GM21515 (cell line): ENCODE data around the gene CEBPE.

Experiments used
- ATAC-seq: cut with Tn5 transposase; IDR thresholded peaks from one replicate; pipeline ENCODE4 v1.9.1; 2021; ENCODE audit not compliant: unreplicated experiment

The CEBPE gene

DNA sequence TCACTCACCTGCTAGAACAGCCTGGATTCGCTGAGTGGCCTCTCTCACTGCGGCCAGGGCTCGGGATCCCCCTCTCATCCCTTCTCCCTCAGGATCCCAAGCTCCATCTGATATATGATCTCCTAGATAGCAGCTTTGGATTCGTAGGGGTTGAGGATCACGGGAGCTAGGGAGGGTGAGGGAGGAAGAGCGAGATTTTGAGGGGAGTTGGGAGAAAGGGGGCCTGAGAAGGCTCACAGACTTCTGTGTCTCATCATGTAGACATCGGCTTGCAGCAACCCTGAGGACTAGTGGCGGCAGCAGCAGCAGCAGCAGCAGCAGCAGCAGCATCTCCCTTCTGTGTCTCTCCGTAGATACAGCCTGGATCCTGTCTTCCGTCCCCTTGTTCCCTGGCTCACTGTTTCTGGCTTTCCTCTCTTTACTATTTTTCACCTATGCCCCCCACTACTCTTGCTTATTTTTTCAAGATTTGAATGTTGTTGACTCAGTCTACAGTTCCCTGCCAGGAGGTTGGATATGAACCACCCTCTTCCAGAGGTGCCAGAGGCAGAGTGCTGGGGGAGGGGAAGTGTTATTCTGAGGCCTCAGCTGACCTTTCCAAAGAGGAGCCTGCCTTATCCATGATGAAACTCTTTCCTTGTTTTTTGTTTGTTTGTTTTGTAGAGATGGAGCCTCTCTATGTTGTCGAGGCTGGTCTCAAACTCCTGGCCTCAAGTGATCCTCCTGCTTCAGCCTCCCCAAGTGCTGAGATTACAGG is 14.3 kb downstream of the CEBPE start, which contains the start of gene CIROP:
TSS of gene CIROP (minus strand) at position 399 of the 757 bp plus-strand sequence. CDS start at position 330, 69 bp downstream.
- ATAC-seq: no peak

DNA sequence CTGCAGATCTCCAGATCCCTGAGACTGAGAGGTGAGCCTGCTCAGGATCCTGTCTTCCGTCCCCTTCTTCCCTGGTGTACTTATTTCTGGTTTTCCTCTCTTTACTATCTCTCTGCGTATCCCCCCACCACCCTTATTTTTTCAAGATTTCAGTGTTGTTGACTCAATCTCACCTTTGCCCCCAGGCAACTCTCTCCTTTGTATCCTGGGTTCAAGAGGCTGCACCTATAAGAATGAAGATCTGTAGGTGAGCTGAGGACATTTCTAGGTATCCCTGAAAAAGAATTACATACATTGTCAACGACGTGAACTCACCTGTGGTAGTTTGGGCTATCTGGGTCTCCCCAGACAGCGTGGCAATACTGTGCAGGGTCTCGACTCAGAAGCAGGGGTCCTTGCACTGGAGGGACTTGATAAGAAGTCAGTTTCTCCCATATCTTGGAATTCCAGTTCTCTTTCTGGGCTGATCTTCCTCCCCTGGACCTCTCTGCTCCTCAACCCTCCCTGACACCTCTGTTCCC is 14.9 kb downstream of the CEBPE start:
- ATAC-seq: no peak

DNA sequence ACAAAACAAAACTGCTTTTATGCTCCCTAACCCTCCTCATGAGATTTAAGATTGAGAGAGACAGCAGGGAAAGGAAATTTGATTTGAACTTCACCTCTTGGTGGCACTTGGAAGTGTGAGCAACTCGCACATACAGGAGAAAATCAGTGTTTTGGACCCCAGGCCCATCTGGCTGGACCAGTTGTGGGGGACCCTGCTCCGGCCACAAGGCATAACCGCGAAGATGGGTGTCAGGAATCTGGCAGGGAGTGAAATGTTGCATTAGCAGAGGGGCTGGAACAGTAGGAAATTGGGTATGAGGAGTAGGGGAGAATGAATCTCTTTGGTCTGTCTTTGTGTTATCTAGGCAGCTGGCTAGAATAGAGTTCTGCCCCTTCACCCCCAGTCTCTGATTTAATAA is 15.5 kb downstream of the CEBPE start:
- ATAC-seq: no peak

DNA sequence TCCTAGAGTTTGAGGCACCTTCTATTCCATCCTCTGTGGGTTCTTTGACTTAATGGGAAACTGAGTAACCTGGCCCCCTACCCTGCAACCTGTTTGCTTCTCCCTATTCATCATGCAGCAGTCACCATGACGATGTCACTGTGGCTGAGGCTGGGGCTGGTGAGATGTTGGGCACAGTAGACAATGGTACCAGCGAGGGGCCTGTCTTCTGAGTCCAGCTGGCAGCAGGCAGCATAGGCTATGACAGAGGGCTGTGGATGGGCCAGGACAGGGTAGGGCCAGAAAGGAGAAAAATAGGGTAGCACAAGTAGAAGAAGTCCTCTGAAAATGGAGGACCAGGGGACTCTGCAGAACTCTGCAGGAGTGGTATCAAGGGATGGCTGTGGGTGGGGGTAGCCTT is 16.3 kb downstream of the CEBPE start:
- no peak for ATAC-seq

DNA sequence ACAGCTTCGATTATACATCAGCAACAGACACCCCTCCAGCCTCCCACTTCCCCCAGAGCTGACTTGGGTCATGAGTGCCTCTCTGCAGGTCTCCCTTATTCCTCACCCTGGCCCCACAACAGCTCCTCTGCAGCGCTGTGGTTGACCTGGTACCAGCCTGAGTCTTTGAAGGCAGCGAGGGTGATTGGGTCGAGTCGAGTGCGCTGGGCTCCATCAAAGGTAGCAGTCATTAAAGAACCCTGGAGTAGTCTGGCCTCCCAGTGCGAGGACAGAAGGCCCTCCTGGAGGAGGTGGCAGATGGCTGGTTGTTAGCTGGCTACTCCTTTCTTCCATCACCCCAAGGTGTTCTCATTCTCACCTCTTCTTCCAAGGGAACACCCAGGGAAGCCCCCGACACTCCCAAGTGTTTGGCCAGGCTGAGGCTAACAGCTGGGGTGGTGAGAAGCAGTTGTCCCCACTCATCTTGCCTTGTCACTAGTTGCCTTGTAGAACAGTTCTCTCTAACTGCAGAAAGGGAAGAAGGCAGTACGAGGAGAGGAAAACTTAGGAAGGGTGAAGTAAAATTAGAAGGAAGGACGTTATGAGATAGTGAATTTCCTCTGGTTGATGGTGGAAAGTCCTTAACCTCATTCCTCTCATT is 16.9 kb downstream of the CEBPE start:
- ATAC-seq: no peak

DNA sequence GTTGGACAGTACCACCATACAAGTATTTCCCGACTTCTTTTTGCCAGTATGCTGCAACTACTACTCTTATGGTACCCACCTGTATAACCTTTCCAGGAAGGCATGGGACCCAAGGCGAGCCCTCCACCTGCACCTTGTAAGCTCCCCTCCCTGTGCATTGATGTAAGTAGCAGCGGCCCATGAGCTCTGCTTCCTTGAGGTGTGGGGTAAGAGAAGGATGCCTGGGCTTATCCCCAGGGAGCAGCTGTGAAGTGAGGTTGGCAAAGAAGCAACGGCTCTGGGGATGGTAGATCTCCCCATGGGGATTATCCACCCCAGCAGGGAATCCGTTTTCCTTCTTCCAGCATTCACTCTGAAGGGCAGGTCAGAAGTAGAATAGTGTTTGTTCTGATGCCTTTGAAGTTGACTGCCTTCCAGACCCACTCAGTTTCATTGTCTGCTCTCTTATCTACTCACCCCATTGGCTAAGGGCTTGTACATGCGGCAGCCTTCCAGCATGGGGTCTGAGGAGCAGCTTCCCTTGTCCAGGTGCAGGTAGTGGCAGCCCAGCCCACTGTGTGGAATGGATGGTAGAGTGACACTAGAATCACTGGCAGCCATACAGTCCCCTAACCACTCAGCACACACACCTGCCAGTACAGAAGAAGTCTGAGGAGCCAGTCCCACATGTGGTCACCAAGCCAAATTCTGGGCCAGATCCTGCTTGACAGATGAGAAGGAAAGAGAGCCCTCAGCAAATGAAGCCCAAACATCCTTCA is 17.7 kb downstream of the CEBPE start:
- ATAC-seq: no peak

DNA sequence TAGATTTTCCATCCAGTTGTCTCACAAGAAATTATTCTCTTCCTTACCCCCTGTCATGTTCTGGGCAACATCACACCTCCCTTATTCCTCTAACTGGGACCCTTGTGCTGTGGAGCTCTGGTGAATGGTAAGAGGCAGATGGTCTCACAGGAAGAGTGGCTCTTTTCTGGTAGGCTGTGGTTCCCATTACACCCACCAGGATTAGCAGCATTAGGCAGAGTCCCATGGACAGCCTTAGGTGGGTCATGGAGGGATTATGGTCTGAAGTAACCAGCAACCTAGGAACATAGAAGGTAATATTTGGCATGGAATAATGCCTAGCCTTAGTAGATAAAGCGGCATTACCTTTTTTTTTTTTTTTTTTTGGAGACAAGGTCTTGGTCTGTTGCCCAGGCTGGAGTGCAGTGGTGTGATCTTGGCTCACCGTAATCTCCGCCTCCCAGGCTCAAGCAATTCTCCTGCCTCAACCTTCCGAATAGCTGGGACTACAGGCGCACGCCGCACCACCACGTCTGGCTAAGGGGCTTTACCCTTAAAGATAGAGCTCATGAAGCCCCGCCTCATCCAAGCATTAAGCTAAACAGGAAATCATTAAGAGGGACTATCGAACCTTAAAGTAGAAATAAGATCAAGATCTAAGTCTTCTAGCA is 19.7 kb downstream of the CEBPE start:
- ATAC-seq: no peak

DNA sequence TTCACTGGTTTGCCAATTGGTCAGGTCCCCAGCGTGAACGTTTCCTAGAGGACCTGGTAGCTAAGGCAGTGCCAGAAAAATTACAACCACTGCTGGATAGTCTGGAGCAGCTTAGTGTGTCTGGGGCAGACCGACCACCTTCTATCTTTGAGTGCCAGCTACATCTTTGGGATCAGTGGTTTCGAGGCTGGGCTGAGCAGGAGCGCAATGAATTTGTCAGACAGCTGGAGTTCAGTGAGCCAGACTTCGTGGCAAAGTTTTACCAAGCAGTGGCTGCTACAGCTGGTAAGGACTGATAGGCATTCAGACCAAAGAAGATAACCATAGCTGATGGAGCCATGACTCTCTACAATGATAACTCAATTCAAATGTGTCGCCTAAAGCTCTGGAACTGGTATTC is 21.3 kb downstream of the CEBPE start:
- no peak for ATAC-seq

DNA sequence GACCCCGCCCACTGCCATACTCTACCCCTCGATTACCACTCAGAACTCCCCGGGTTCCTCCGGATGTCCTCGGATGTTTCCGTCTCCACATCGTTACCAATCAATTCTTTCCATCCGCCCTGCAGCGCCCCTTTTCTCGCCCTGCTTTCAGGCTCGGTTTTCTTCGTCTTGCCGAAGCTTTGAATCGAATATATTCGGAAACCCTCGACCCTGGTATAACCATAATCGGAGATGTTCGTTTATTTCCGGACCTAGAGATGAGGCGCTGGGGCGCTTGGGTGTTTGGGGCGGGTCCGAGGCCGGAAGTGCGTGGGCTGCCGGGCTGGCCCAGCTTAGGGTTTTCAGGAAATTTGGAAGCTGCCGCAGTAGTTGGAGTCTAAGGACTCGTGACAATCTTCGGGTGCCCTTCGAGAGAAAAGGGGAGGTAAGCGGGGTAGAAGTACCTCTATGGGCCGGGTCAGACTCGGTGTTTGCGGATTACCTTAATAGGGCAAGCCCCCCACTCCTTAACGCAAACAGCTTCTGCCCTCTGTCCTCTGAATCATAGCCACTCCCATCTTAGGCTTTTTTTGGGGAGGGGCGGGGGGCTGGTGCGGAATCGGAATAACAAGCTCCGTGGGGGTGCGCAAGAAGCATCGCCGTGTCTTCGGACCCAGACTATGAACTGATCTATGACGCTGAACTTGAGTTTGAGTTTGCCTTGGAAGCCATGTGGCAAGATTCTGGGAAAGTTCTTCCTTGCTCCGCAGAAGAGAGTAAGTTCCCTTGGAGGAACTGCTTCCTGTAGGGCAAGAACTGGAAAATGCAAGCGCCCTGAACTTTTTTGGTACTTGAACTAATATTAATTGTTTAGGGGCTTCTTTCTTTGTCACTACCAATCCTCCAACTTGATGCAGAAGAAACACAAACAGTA is 23.6 kb downstream of the CEBPE start, which contains the start of gene C14orf119:
TSS of gene C14orf119 (plus strand) at position 310 of the 913 bp plus-strand sequence. CDS start 2,154 bp downstream, outside the sequence.
- ATAC-seq: peak; percentile 91

DNA sequence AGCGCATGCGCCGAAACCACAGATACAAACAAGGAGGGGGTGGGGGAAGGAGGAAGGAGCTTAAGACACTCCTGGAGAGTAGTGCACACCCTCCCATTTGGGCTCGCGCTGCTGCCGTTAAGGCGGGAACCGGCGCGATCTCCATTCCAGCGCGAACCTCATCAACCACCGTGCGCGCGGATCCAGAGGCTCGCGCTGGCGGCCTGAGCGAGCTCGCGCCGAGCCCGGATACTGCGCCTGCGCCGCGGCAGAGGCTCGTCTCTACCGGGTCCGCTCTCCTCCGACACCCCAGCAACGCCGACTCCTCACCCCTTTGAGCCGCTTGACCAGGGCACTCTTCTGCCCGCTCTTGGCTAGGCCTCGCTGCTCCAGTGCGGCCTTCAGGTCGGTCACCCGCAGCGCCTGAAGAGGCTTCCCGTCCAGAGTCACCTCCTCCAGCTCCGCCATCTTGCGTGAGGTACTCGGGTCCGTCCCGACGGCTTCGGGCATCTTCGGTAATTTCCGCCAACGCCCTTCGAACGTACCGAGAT is 24.3 kb downstream of the CEBPE start, which contains the start of gene ACIN1:
TSS of gene ACIN1 (minus strand) at position 471 of the 530 bp plus-strand sequence. CDS start at position 447, 24 bp downstream.
- peak; percentile 42 for ATAC-seq

DNA sequence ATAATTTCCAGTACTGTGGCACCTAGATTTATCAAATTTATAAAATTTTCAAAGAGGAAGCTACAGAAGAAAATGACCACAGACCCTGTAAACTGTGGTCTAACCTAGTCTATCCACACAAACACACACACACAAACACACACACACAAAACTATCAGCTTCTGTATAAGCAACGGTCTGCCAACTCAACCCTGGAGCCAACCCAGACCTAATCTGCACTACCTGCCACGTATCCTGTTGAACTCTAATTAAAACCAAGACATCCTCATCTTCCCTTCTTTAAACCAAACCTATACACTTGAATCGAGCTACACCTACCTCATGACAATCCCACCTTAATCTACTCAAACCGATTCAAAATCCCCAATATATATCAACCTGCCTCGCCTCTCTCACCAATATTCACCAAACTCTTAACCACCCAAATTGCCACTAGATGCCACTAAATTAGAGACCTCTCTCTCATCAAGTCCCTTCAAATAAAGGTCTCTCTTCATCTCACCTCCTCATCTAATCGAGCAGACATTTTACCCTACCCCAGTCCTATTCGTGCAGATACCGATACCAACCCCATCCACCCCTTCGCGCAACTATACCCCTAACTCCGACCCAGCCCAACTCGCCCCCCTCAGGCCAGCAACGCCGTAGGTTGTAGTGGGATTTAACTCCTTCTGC is 24.9 kb downstream of the CEBPE start:
- no peak for ATAC-seq

DNA sequence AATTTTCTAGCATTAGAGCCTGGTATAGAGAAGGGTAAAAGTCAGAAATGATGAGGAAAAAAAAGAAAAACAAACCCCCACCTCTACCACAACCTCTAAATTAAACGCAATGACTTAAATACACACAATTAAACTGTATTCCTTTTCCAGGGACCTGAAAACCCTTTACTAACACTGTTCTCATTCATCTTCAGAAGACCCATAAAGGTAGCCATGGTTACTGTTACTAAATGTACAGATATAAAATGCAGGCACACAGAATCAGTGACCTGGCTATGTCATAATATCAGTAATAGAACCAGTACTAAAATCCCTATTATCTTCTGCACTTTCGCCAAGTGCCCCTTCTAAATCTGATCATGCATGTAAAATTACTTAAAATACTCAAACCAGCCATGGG is 25.5 kb downstream of the CEBPE start:
- ATAC-seq: no peak

DNA sequence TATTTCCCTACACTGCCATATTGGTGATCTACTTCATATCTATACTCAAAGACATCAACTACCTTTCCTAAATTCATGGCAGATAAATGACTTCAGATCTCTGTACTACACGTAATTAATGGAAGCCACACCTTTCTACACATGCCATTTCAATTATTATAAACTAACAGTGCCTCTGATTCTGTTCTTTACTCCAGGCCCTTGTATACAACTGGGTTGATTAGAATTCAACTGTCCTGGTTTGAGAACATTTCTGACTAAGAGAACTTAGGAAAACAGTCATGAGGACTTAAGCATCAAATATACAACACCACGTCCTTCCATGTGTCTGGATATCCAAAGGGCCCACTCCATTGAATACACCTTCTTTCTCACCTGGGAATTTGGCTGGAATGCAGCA is 26.0 kb downstream of the CEBPE start:
- ATAC-seq: no peak

DNA sequence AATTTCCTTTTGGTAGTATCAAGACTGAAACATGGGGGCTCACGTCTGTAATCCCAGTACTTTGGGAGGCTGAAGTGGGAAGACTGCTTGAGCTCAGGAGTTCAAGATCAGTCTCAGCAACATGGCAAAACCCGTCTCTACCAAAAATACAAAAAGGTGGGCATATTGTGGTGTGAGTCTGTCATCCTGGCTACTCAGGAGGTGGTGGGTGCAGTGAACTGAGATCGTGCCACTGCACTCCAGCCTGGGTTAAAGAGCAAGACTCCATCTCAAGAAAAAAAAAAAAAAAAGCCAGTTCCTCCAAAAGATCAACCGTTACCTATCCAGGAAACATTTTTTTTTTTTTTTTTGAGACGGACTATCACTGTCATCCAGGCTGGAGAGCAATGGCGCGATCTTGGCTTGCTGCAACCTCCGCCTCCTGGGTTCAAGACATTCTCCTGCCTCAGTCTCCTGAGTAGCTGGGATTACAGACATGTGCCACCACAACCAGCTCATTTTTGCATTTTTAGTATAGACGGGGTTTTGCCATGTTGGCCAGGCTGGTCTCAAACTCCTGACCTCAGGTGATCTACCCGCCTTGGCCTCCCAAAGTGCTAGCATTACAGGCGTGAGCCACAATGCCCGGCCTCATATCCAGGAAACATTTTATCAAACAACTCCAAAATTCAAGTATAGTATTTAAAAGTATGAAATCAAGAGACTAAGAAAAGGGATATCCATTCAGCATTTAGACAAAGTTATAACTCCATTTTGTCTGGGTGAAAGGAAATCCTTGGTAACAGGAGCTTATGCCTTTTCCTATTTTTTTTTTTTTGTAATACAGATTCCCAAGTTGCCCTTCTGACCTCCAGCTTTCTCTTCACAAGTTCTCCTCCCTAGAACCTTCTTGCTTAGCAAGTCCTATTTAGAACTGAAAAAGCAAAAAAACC is 27.5 kb downstream of the CEBPE start:
- ATAC-seq: no peak

DNA sequence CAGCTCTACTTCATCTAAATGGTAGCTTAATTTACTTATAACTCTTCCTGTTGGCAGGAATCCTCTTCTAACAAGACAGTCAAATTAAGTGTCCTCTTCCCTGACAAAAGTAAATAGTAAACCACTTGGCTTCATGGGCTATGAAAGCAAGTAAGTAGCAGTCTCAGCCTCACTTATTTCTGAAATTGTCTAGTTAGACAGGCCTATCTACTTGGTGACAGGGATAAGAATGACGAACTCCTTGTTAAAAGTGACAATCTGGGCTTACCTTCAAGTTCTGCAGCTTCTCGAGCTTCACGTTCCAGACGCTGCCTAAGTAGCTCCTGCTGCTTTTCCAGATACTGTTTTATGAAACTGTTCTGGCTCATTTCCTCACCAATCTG is 28.8 kb downstream of the CEBPE start:
- ATAC-seq: no peak

DNA sequence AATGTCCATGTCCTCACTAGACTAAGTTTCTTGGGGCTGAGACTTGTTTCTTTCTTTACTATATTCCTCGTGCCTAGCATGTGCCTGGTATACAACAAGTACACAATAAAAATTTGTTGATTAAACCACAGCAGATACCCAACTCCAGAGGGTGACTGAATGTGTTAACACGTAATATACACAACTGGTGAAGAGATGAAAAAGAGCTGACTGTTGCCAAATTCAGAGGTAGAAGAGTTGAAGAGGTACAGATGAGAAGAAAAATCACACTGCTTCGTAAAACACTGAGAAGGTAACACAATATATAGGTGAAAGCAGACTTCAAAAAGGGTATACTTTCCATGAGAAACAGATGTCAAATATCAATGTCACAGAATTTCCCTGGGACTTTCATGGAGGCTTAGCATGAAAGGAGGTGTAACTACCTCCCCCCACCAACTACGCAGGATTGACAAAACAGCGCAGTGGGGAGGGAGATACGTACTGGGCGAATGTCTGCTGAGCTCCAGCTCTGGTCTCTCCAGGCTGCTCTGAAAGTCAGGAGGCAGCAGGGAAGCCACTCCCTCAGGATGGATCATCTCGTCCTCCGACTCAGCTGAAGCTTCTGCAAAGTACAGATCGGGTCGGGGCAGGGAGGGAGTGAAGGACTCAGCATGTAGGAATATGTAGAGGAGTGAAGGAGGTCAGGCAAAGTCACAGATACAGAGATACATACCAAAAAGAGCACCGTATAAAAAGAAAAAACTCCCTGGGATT is 29.4 kb downstream of the CEBPE start:
- no peak for ATAC-seq

DNA sequence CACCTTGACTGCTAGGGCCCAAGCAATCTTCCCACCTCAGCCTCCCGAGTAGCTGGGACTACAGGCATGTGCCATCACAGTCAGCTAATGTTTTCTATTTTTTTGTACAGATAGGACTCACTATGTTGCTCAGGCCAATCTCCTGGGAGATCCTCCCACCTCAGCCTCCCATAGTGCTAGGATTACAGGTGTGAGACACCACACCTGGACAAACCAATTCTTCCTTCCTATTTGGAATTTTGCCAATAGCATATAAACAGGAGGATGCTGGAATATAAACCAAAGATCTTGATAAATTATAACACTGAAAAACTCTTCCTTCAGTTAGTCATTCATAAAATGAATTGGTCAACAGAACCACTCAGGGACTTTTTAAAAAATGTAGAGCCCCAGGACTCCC is 32.5 kb downstream of the CEBPE start:
- ATAC-seq: no peak
